Nephron (organoid): ENCODE results near the gene HS6ST2.

Experiments used
- H3K27ac Mint-ChIP-seq, 3 experiments: 2 replicates each; pipeline ENCODE4 v1.8.0; 2020; ENCODE audit warnings: mixed read lengths in 3 of 3, mild to moderate bottlenecking in 2 of 3, moderate library complexity in 1 of 3
- H3K27me3 Mint-ChIP-seq: 2 replicates; pipeline ENCODE4 v1.8.0; 2021; ENCODE audit warnings: low read depth, mild to moderate bottlenecking, moderate library complexity, mixed read lengths
- H3K36me3 Mint-ChIP-seq: 2 replicates; pipeline ENCODE4 v1.8.0; 2020; ENCODE audit warnings: low read depth, mixed read lengths
- H3K4me1 Mint-ChIP-seq: 2 replicates; pipeline ENCODE4 v1.8.0; 2020; ENCODE audit warnings: mixed read lengths
- H3K4me3 Mint-ChIP-seq, 3 experiments: 2 replicates each; pipeline ENCODE4 v1.8.0; 2020; ENCODE audit warnings: mild to moderate bottlenecking in 3 of 3, mixed read lengths in 3 of 3, moderate library complexity in 2 of 3
- H3K9me3 Mint-ChIP-seq: 2 replicates; pipeline ENCODE4 v1.8.0; 2020; ENCODE audit warnings: mixed read lengths
- TF ChIP-seq, protein P1 (sequence below), 3 experiments: fragments of 200-600 bp; sonication (generic); IDR thresholded peaks; one replicate each; pipeline ENCODE4 v1.5.0; 2021; ENCODE audit warnings: antibody characterized with exemption in 3 of 3; ENCODE audit not compliant: unreplicated experiment in 3 of 3

Gene HS6ST2

DNA sequence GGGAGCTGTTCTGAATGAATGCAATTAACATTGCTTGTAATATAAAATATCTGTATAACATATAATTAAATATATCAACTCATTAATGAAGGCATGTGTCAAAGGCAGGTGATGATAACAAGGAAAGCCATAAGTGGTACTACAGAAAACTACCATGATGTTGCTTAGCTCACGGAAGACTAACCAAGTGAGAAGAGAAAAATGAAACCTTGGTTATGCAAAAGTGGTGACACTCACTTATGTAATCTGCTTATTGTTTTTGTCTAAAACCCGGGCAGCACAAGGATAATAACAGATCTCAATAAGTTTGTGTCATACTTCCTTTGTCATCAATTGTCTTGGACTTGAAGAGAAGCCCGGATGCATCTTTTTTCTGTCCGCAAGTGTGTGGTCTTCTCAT, 156.4 kb downstream of the HS6ST2 start:
- Mint-ChIP-seq H3K27ac (no peak overlapping the region), H3K27me3 (no peaks in the 10 kb centered on the region), H3K36me3 (peaks cover 6% of the 10 kb centered on the region), H3K9me3 (peaks cover 6% of the 10 kb centered on the region), H3K4me3 (no peak overlapping the region), H3K4me1 (peaks cover 6% of the 10 kb centered on the region)
- TF ChIP-seq, protein P1, sequence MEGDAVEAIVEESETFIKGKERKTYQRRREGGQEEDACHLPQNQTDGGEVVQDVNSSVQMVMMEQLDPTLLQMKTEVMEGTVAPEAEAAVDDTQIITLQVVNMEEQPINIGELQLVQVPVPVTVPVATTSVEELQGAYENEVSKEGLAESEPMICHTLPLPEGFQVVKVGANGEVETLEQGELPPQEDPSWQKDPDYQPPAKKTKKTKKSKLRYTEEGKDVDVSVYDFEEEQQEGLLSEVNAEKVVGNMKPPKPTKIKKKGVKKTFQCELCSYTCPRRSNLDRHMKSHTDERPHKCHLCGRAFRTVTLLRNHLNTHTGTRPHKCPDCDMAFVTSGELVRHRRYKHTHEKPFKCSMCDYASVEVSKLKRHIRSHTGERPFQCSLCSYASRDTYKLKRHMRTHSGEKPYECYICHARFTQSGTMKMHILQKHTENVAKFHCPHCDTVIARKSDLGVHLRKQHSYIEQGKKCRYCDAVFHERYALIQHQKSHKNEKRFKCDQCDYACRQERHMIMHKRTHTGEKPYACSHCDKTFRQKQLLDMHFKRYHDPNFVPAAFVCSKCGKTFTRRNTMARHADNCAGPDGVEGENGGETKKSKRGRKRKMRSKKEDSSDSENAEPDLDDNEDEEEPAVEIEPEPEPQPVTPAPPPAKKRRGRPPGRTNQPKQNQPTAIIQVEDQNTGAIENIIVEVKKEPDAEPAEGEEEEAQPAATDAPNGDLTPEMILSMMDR (IDR thresholded peaks at IDR 0.05; ENCODE audit: unreplicated experiment in 3 of 3) = no peak

- no peaks in the 10 kb centered on the region for H3K27me3 Mint-ChIP-seq
- no peaks in the 10 kb centered on the region for H3K36me3 Mint-ChIP-seq
- H3K9me3 Mint-ChIP-seq = no peaks in the 10 kb centered on the region
- H3K27ac Mint-ChIP-seq = peak overlapping the region in 2 of 3 experiments; percentile 38 to 64
- H3K4me1 Mint-ChIP-seq = peaks cover 8% of the 10 kb centered on the region
- H3K4me3 Mint-ChIP-seq = no peak overlapping the region
- TF ChIP-seq, protein P1 (IDR thresholded peaks at IDR 0.05; ENCODE audit: unreplicated experiment in 3 of 3) = no peak
These were observed 163.2 kb downstream of the HS6ST2 start for GRCh38 chrX:132795181-132795580.

- H3K9me3 Mint-ChIP-seq = peaks cover 9% of the 10 kb centered on the region
- H3K4me3 Mint-ChIP-seq = no peak overlapping the region
- peaks cover 4% of the 10 kb centered on the region for H3K36me3 Mint-ChIP-seq
- no peaks in the 10 kb centered on the region for H3K27me3 Mint-ChIP-seq
- no peak overlapping the region for H3K27ac Mint-ChIP-seq
- TF ChIP-seq, protein P1 (IDR thresholded peaks at IDR 0.05; ENCODE audit: unreplicated experiment in 3 of 3) = no peak
- peaks cover 8% of the 10 kb centered on the region for H3K4me1 Mint-ChIP-seq
These were observed 166.7 kb downstream of the HS6ST2 start for GRCh38 chrX:132791714-132792113.

GRCh38 chrX:132790329-132790728, 168.1 kb downstream of the HS6ST2 start:
- peaks cover 4% of the 10 kb centered on the region for H3K36me3 Mint-ChIP-seq
- no peak overlapping the region for H3K27ac Mint-ChIP-seq
- H3K4me1 Mint-ChIP-seq = peaks cover 7% of the 10 kb centered on the region
- H3K9me3 Mint-ChIP-seq = peaks cover 9% of the 10 kb centered on the region
- H3K4me3 Mint-ChIP-seq = no peak overlapping the region
- TF ChIP-seq, protein P1 (IDR thresholded peaks at IDR 0.05; ENCODE audit: unreplicated experiment in 3 of 3) = no peak
- H3K27me3 Mint-ChIP-seq = no peaks in the 10 kb centered on the region

- Mint-ChIP-seq H3K27me3 (no peaks in the 10 kb centered on the region), H3K36me3 (peaks cover 4% of the 10 kb centered on the region), H3K4me1 (no peaks in the 10 kb centered on the region), H3K27ac (no peak overlapping the region), H3K4me3 (no peak overlapping the region), H3K9me3 (peaks cover 9% of the 10 kb centered on the region)
- TF ChIP-seq, protein P1 (IDR thresholded peaks at IDR 0.05; ENCODE audit: unreplicated experiment in 3 of 3) = no peak
These were observed 172.2 kb downstream of the HS6ST2 start for GRCh38 chrX:132786217-132786616.

GRCh38 chrX:132778917-132779316, 179.5 kb downstream of the HS6ST2 start:
- Mint-ChIP-seq H3K36me3 (no peaks in the 10 kb centered on the region), H3K4me1 (peaks cover 10% of the 10 kb centered on the region), H3K27me3 (no peaks in the 10 kb centered on the region), H3K4me3 (no peak overlapping the region), H3K27ac (no peak overlapping the region), H3K9me3 (no peaks in the 10 kb centered on the region)
- TF ChIP-seq, protein P1 (IDR thresholded peaks at IDR 0.05; ENCODE audit: unreplicated experiment in 3 of 3) = no peak
